HG02840 (cell line): ENCODE data around the gene GCDH.

Source experiments
- ATAC-seq: cut with Tn5 transposase; IDR thresholded peaks from one replicate; pipeline ENCODE4 v1.9.1; 2021; ENCODE audit warnings: mild to moderate bottlenecking, moderate library complexity, moderate number of reproducible peaks; ENCODE audit not compliant: unreplicated experiment, low FRiP score

The GCDH gene

GRCh38 chr19:12937927-12938778 lies 47.2 kb downstream of the GCDH start, which contains the start of gene CALR:
TSS of gene CALR (plus strand) at chr19:12938609. CDS start at chr19:12938680, 71 bp downstream.
- ATAC-seq, result peak; percentile 88

- peak; percentile 5 for ATAC-seq
Observed at GRCh38 chr19:12938779-12939601, 48.0 kb downstream of the GCDH start.

- ATAC-seq, result no peak
Observed at GRCh38 chr19:12939975-12940423, 49.0 kb downstream of the GCDH start.

- no peak for ATAC-seq
Observed at GRCh38 chr19:12940897-12941296, 49.9 kb downstream of the GCDH start.

GRCh38 chr19:12943437-12944044 lies 52.6 kb downstream of the GCDH start:
- no peak for ATAC-seq

- ATAC-seq, result no peak
Observed at GRCh38 chr19:12944104-12944674, 53.2 kb downstream of the GCDH start.

- peak; percentile 89 for ATAC-seq
Observed at GRCh38 chr19:12945479-12946091, 54.6 kb downstream of the GCDH start, which contains the start of gene RAD23A. TSS of gene RAD23A (plus strand) at chr19:12945862. CDS start at chr19:12945949, 87 bp downstream.

GRCh38 chr19:12946092-12946721 lies 55.2 kb downstream of the GCDH start:
- peak; percentile 23 for ATAC-seq

- no peak for ATAC-seq
Observed at GRCh38 chr19:12946731-12947496, 56.0 kb downstream of the GCDH start.

GRCh38 chr19:12947702-12948611 lies 57.0 kb downstream of the GCDH start:
- ATAC-seq, result no peak

- ATAC-seq, result no peak
Observed at GRCh38 chr19:12948612-12949362, 57.8 kb downstream of the GCDH start.
